Measurements from ENCODE around the gene GRK5. TPM values are rescaled to one million over a fixed set of nuclear protein-coding genes. Genes with fewer than 3 reads are reported as not detected.
A peak's percentile ranks its signal among the peaks of the same experiment; 100 is the strongest.

GRK5 gene
- total and polyA plus RNA-seq, 8 donors, result 10.9 to 95.9 (median 34.0) TPM

DNA sequence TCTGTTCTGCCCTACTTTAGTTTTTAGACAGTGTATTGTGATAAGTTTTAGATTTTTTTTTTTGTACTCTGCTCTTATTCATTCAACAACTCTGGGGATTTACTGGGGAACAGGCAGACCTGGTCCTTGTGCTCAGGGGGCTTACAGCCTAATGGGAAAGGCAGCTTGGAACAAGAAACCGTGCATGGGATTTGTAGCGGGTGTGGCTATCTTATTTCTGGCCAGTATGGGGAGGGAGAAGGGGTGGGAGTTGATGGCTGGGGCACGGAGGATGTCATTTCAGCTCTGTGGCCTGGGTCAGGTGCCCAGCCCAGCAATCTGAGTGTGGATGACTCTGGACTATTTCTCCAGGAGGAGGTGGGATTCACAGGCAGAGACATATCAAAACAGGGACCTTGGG is 47.0 kb downstream of the GRK5 start:
- Histone ChIP-seq H3K4me3 (no peak overlapping the region), H3K27me3 (no peaks in the 10 kb centered on the region), H3K27ac (peak overlapping the region; percentile 43 to 86 (median 84)), H3K36me3 (no peaks in the 10 kb centered on the region), H3K9me3 (no peaks in the 10 kb centered on the region), H3K4me1 (peaks cover 45 to 75% (median 58%) of the 10 kb centered on the region in 4 donors)
- no peak for TF ChIP-seq POLR2A (IDR thresholded peaks at IDR 0.05)
- TF ChIP-seq EP300 (IDR thresholded peaks at IDR 0.05), result no peak
- no peak for TF ChIP-seq POLR2AphosphoS5 (IDR thresholded peaks at IDR 0.05)
- TF ChIP-seq, protein P1, sequence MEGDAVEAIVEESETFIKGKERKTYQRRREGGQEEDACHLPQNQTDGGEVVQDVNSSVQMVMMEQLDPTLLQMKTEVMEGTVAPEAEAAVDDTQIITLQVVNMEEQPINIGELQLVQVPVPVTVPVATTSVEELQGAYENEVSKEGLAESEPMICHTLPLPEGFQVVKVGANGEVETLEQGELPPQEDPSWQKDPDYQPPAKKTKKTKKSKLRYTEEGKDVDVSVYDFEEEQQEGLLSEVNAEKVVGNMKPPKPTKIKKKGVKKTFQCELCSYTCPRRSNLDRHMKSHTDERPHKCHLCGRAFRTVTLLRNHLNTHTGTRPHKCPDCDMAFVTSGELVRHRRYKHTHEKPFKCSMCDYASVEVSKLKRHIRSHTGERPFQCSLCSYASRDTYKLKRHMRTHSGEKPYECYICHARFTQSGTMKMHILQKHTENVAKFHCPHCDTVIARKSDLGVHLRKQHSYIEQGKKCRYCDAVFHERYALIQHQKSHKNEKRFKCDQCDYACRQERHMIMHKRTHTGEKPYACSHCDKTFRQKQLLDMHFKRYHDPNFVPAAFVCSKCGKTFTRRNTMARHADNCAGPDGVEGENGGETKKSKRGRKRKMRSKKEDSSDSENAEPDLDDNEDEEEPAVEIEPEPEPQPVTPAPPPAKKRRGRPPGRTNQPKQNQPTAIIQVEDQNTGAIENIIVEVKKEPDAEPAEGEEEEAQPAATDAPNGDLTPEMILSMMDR (IDR thresholded peaks at IDR 0.05), result no peak
- intact Hi-C loops (cut with DNase I; ENCODE audit: low total_unique reads), result no loop called here
- no peak for DNase-seq
- 48 to 66% (median 62%) methylated on average over 3 of the region's 3 CpGs for WGBS, 5 donors

DNA sequence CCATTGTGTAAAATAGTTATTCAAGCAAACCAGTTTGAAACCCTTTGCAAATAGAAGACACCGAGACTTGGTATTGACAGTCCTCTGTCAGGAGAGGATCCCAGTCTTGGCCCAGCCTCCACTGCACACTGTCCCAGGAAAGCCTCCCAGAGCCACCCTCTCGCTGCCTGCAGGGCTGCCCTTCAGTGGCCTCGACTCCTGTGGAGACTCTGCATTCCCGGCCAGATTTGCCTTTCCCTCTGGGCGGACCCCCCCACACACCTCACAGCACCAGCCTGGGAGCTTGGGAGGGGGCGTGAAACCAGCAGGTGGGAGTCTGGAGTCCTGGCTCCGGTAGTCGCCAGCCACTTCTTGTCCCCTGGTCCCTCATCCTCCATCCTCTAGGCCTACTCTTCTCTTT is 48.7 kb downstream of the GRK5 start:
- no peak for DNase-seq
- Histone ChIP-seq H3K9me3 (no peaks in the 10 kb centered on the region), H3K27me3 (no peaks in the 10 kb centered on the region), H3K27ac (peak overlapping the region in 3 of 5 donors; percentile 84 to 86 (median 85)), H3K36me3 (no peaks in the 10 kb centered on the region), H3K4me1 (peaks cover 36 to 62% (median 47%) of the 10 kb centered on the region in 4 donors), H3K4me3 (no peak overlapping the region)
- intact Hi-C loops (cut with DNase I; ENCODE audit: low total_unique reads), result no loop called here
- TF ChIP-seq EP300 (IDR thresholded peaks at IDR 0.05) (no peak), POLR2AphosphoS5 (IDR thresholded peaks at IDR 0.05) (no peak), POLR2A (IDR thresholded peaks at IDR 0.05) (no peak)
- TF ChIP-seq, protein P1 (IDR thresholded peaks at IDR 0.05), result no peak
- WGBS, 5 donors, result 88 to 96% (median 94%) methylated on average over 8 of the region's 8 CpGs

DNA sequence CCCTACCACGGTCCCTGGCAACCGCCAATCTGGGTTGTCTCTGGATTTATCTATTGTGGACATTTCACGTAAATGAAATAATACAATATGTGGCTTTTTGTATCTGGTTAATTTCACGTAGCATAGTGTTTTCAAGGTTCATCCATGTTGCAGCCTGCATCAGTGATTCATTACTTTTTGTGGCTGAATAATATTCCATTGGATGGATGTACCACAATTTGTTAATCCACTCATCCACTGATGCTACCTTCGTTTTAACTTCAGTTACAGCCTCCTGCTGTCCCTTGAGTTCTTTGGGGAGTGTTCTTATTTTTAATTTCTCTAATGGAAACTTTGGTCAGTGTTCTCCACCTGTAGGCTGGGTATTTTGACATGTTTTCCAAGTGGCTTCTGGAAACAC is 49.5 kb downstream of the GRK5 start:
- H3K4me1 ChIP-seq, result peaks cover 27 to 53% (median 40%) of the 10 kb centered on the region in 4 donors
- intact Hi-C loops (cut with DNase I; ENCODE audit: low total_unique reads), result no loop called here
- TF ChIP-seq POLR2A (IDR thresholded peaks at IDR 0.05), result no peak
- no peak for TF ChIP-seq EP300 (IDR thresholded peaks at IDR 0.05)
- TF ChIP-seq, protein P1 (IDR thresholded peaks at IDR 0.05), result no peak
- TF ChIP-seq POLR2AphosphoS5 (IDR thresholded peaks at IDR 0.05), result no peak
- no peaks in the 10 kb centered on the region for H3K27me3 ChIP-seq
- no peak for DNase-seq
- no peak overlapping the region for H3K27ac ChIP-seq
- H3K36me3 ChIP-seq, result no peaks in the 10 kb centered on the region
- H3K4me3 ChIP-seq, result no peak overlapping the region
- H3K9me3 ChIP-seq, result no peaks in the 10 kb centered on the region
- WGBS, 5 donors, result 96 to 98% (median 97%) methylated on average over 5 of the region's 5 CpGs

DNA sequence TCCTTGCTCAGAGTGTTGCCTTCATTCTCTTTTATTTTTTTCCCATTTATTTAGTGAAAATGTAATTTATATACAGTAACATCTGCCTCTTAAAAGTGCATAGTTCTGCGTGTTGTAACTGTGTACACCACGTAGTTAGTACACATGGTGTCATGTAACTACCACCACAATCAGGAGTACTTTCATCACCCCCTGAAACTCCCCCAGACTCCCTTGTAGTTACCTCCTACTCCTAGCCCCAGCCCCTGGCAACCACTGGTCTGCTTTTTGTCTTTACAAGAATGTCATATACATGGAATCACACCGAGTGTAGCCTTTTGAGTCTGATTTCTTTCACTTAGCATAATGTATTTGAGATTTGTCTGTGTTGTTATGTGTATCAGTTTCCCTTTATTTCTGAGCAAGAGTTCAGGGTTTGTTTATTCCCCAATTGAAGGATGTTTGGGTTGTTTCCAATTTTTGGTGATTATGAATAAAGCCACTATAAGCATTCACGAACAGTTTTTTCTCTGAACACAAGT is 50.6 kb downstream of the GRK5 start:
- Histone ChIP-seq H3K4me1 (peaks cover 20 to 43% (median 30%) of the 10 kb centered on the region in 4 donors), H3K27ac (peak overlapping the region in 2 of 5 donors; percentile 2 to 50), H3K4me3 (no peak overlapping the region), H3K9me3 (no peaks in the 10 kb centered on the region), H3K27me3 (no peaks in the 10 kb centered on the region), H3K36me3 (no peaks in the 10 kb centered on the region)
- TF ChIP-seq, protein P1 (IDR thresholded peaks at IDR 0.05), result no peak
- intact Hi-C loops (cut with DNase I; ENCODE audit: low total_unique reads), result no loop called here
- DNase-seq, result peak in 1 of 2 donors; percentile 56
- WGBS, 5 donors, result 53 to 59% (median 56%) methylated on average over 4 of the region's 4 CpGs
